Panc1 (cell line): Measurements from ENCODE around the gene PCSK5. TPM values are rescaled to one million over a fixed set of nuclear protein-coding genes. Genes with fewer than 3 reads are reported as not detected.

Experiments
- ATAC-seq: fragments of 200-7000 bp; cut with Tn5 transposase; 2 replicates; pipeline ENCODE4 v1.9.1; 2020; ENCODE audit warnings: mild to moderate bottlenecking, moderate library complexity
- BruUV-seq: library from RNA; stranded (reverse); fragments of 400-500 nt; replicated peaks from 2 replicates; lab custom pipeline; 2021; lab: Mats Ljungman, UMichigan
- CTCF ChIA-PET: fragments of 300-600 bp; sonication (Branson Sonifier 250); formaldehyde crosslinking; loops from one replicate; lab custom pipeline; 2022; ENCODE audit warnings: antibody characterized with exemption; lab: Charles Lee
- POLR2A ChIA-PET: fragments of 300-600 bp; sonication (Branson Sonifier 250); formaldehyde crosslinking; loops from one replicate; lab custom pipeline; 2022; ENCODE audit warnings: antibody characterized with exemption; lab: Charles Lee
- DNase-seq: peaks from one replicate; pipeline ENCODE4 v3.0.0-alpha.2; 2010; ENCODE audit warnings: low read depth, low spot score
- H3K27ac ChIP-seq: 2 replicates; pipeline ENCODE4 v1.5.1; 2011; ENCODE audit warnings: mild to moderate bottlenecking, low read length, inconsistent platforms
- H3K27me3 ChIP-seq: fragments of 200-500 bp; sonication (Bioruptor generic); 2 replicates; pipeline ENCODE4 v1.6.0; 2014; ENCODE audit warnings: low read length, inconsistent platforms; ENCODE audit not compliant: control insufficient read depth, insufficient read depth
- H3K36me3 ChIP-seq: fragments of 200-500 bp; sonication (Bioruptor generic); 2 replicates; pipeline ENCODE4 v1.5.1; 2014; ENCODE audit warnings: inconsistent platforms, mild to moderate bottlenecking, low read length, moderate library complexity; ENCODE audit not compliant: control insufficient read depth, insufficient read depth
- H3K4me1 ChIP-seq: 2 replicates; pipeline ENCODE4 v1.5.1; 2011; ENCODE audit warnings: inconsistent platforms, mild to moderate bottlenecking, low read length, moderate library complexity; ENCODE audit not compliant: control insufficient read depth, insufficient read depth
- H3K4me3 ChIP-seq, 2 experiments: 2 replicates each; pipeline ENCODE4 v1.5.1; 2011 to 2012; ENCODE audit warnings: low read depth in 2 of 2, low read length in 2 of 2, mild to moderate bottlenecking in 2 of 2, inconsistent platforms in 1 of 2, moderate library complexity in 1 of 2
- H3K9me3 ChIP-seq: fragments of 200-500 bp; sonication (Bioruptor generic); 2 replicates; pipeline ENCODE4 v1.5.1; 2014; ENCODE audit warnings: low read depth, mild to moderate bottlenecking, inconsistent platforms, low read length, moderate library complexity; ENCODE audit not compliant: control insufficient read depth, insufficient read depth
- CTCF ChIP-seq: fragments of 450-650 bp; IDR thresholded peaks from 2 replicates; pipeline ENCODE4 v1.5.1; 2017; ENCODE audit warnings: mild to moderate bottlenecking
- POLR2AphosphoS5 ChIP-seq: IDR thresholded peaks from 2 replicates; pipeline ENCODE4 v1.6.1; 2012; ENCODE audit warnings: mild to moderate bottlenecking, low read depth, low read length, moderate library complexity
- REST ChIP-seq, 2 experiments: IDR thresholded peaks; 2 replicates each; pipeline ENCODE4 v1.6.1; 2011 to 2012; ENCODE audit warnings: low read depth in 2 of 2, control low read depth in 1 of 2, low read length in 1 of 2, mild to moderate bottlenecking in 1 of 2, moderate library complexity in 1 of 2; ENCODE audit not compliant: insufficient read depth in 1 of 2
- SIN3A ChIP-seq: IDR thresholded peaks from 2 replicates; pipeline ENCODE4 v1.6.1; 2012; ENCODE audit warnings: low read depth, mild to moderate bottlenecking, low read length, moderate library complexity, borderline replicate concordance; ENCODE audit not compliant: insufficient read depth
- TCF7L2 ChIP-seq: IDR thresholded peaks from 2 replicates; pipeline ENCODE4 v1.6.1; 2011; ENCODE audit warnings: mild to moderate bottlenecking, low read depth, low read length, inconsistent platforms
- in situ Hi-C: cut with HindIII; loops from 2 replicates; pipeline ENCODE4 v1.10.0; 2016; ENCODE audit warnings: low sequenced_read_pairs, low pct_unique_long_range_greater_than_20kb
- intact Hi-C: fragments of 100-400 bp; cut with micrococcal nuclease; formaldehyde crosslinking; loops from one replicate; pipeline ENCODE4 v1.10.0; 2022; ENCODE audit not compliant: unreplicated experiment
- total RNA-seq: library from RNA; stranded (reverse); gene quantifications from one replicate; pipeline ENCODE4 v1.2.1, GENCODE V29; 2021; ENCODE audit not compliant: unreplicated experiment

The PCSK5 gene
- total RNA-seq, 1 experiment from 2014 or later, result 0.21 TPM

GRCh38 chr9:76135902-76136301, 245.4 kb downstream of the PCSK5 start:
- POLR2A ChIA-PET, result interaction anchor here (0.7 kb wide), 1 partner anchor 108 kb away, joined by 3 read pairs; no protein-coding TSS in a partner anchor
- no peak for TF ChIP-seq POLR2AphosphoS5
- no peak for TF ChIP-seq CTCF
- no peak for TF ChIP-seq TCF7L2
- no peak for TF ChIP-seq REST (IDR thresholded peaks at IDR 0.05; ENCODE audit: insufficient read depth in 1 of 2, low read depth in 2 of 2, low read length in 1 of 2)
- no peak for TF ChIP-seq SIN3A
- DNase-seq, result no peak
- intact Hi-C loops, result no loop called here
- no peak overlapping the region for H3K27ac ChIP-seq
- BruUV-seq, result no TSS peak
- CTCF ChIA-PET, result no interaction called here
- no peaks in the 10 kb centered on the region for H3K9me3 ChIP-seq
- H3K27me3 ChIP-seq, result no peaks in the 10 kb centered on the region
- H3K36me3 ChIP-seq, result no peaks in the 10 kb centered on the region
- no peaks in the 10 kb centered on the region for H3K4me1 ChIP-seq
- H3K4me3 ChIP-seq, result no peak overlapping the region
- ATAC-seq, result no peak
- in situ Hi-C loops, result no loop called here

GRCh38 chr9:76136986-76137385, 246.5 kb downstream of the PCSK5 start:
- no TSS peak for BruUV-seq
- Histone ChIP-seq H3K4me3 (no peak overlapping the region), H3K36me3 (no peaks in the 10 kb centered on the region), H3K4me1 (no peaks in the 10 kb centered on the region), H3K27ac (no peak overlapping the region), H3K9me3 (no peaks in the 10 kb centered on the region), H3K27me3 (no peaks in the 10 kb centered on the region)
- intact Hi-C loops (no loop called here), in situ Hi-C loops (no loop called here)
- DNase-seq (no peak), ATAC-seq (no peak)
- CTCF ChIA-PET, result no interaction called here
- POLR2A ChIA-PET, result no interaction called here
- no peak for TF ChIP-seq POLR2AphosphoS5
- no peak for TF ChIP-seq REST (IDR thresholded peaks at IDR 0.05; ENCODE audit: insufficient read depth in 1 of 2, low read depth in 2 of 2, low read length in 1 of 2)
- no peak for TF ChIP-seq TCF7L2
- no peak for TF ChIP-seq SIN3A
- TF ChIP-seq CTCF, result no peak
